Measurements from ENCODE around the gene CAPZB. TPM values are rescaled to one million over a fixed set of nuclear protein-coding genes. Genes with fewer than 3 reads are reported as not detected.

CAPZB gene
- polyA plus RNA-seq, 1 experiment = 276 TPM

DNA sequence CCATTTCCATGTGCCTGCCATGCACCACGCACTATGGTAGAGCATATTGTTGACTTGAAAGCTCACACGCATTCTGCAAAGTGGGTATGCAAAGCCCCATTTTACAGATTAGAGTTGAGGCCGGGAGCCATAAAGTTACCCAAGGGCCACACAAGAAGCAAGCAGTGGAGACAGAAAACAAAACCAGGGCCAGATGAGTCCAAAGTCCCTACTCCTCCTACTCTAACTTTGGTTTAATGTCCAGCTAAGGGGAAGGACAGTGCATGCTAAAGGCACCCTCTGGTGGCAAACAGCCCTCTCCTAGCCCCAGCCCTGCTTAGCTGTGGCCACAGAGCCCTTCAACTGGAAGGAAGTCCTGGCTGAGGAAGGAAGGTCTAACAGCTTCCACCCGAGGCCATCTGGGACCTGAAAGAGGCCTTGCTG, 98.3 kb downstream of the CAPZB start:
- ChIA-PET CTCF (interaction anchor here (0.8 to 5.0 kb wide), 2 partner anchors 12 to 263 kb away, joined by 3 to 37 read pairs; no protein-coding TSS in a partner anchor), POLR2A (no interaction called here)
- no peak overlapping the region for H3K4me3 ChIP-seq (ENCODE audit: low read depth, low read length)
- H3K36me3 ChIP-seq (ENCODE audit: control insufficient read depth, insufficient read depth, low read length) = peaks cover 2% of the 10 kb centered on the region; the same call in 1 of the 2 replicates
- TF ChIP-seq, protein P1, sequence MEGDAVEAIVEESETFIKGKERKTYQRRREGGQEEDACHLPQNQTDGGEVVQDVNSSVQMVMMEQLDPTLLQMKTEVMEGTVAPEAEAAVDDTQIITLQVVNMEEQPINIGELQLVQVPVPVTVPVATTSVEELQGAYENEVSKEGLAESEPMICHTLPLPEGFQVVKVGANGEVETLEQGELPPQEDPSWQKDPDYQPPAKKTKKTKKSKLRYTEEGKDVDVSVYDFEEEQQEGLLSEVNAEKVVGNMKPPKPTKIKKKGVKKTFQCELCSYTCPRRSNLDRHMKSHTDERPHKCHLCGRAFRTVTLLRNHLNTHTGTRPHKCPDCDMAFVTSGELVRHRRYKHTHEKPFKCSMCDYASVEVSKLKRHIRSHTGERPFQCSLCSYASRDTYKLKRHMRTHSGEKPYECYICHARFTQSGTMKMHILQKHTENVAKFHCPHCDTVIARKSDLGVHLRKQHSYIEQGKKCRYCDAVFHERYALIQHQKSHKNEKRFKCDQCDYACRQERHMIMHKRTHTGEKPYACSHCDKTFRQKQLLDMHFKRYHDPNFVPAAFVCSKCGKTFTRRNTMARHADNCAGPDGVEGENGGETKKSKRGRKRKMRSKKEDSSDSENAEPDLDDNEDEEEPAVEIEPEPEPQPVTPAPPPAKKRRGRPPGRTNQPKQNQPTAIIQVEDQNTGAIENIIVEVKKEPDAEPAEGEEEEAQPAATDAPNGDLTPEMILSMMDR (IDR thresholded peaks at IDR 0.05; ENCODE audit: insufficient read depth, low read depth, low read length) = no peak
- no peak for DNase-seq (ENCODE audit: low read depth)
- H3K27me3 ChIP-seq (ENCODE audit: control insufficient read depth, insufficient read depth, low read length) = no peaks in the 10 kb centered on the region

DNA sequence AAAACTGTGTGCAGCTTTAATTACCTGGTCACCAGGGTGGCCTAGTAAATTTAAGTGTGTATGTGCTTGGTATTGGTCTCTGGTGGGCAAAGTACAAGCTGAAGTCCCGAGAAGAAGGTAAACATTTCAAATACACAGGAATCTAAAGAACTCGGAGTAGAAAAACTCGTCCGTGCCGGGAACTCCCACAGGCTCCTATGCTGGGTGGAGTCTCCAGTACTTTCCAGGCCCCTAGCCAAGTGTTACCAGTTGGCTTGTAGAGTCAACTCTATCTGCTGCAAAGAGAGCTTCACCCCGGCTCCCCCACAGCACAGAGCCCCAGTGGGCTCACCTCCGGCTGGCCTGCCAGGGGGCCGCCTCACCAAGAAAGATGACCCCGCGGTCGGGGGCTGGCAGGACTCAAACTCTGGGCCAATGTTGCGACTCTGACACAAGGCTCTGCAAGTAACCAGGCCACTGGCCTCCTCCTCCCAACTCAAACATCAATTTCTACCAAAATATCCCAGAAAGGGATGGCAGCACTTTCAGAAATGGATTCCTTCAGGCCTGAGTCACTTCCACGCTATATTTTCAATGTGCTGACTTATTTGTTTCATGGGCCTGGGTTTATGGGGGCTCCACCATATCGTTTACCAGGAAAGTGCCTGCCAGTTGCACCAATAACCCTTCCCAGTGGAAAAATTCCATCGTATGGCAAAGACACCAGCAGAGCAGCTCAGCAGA, 99.3 kb downstream of the CAPZB start:
- CTCF ChIA-PET = interaction anchor here (1.2 to 5.0 kb wide), 5 partner anchors 11 to 265 kb away, joined by 3 to 37 read pairs (median 4); no protein-coding TSS in a partner anchor
- Histone ChIP-seq H3K27me3 (ENCODE audit: control insufficient read depth, insufficient read depth, low read length) (no peaks in the 10 kb centered on the region), H3K4me3 (ENCODE audit: low read depth, low read length) (no peak overlapping the region), H3K36me3 (ENCODE audit: control insufficient read depth, insufficient read depth, low read length) (peaks cover 2% of the 10 kb centered on the region; the same call in 1 of the 2 replicates)
- TF ChIP-seq, protein P1 (IDR thresholded peaks at IDR 0.05; ENCODE audit: insufficient read depth, low read depth, low read length) = no peak
- no peak for DNase-seq (ENCODE audit: low read depth)
- POLR2A ChIA-PET = no interaction called here

DNA sequence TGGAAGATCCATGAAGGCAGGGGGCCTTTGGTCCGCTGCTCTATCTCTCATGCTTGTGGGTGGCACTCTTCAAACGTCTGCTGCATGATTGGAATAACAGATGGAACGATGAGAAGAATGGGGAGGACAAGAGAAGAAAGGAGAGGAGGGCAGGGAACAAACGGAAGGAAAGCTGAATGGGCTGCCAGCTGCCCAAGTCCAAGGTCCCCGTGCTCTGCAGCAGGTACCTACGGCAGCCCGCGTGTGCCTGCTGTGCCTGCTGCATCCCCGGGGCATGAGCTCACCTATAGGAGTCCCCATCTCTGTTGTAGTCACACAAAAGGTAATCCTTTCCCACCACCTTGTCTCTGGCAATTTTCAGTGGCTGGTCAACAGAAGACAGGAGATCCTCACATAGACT, 100.1 kb downstream of the CAPZB start:
- TF ChIP-seq, protein P1 (IDR thresholded peaks at IDR 0.05; ENCODE audit: insufficient read depth, low read depth, low read length) = no peak
- H3K4me3 ChIP-seq (ENCODE audit: low read depth, low read length) = no peak overlapping the region
- H3K36me3 ChIP-seq (ENCODE audit: control insufficient read depth, insufficient read depth, low read length) = peaks cover 4% of the 10 kb centered on the region
- no peaks in the 10 kb centered on the region for H3K27me3 ChIP-seq (ENCODE audit: control insufficient read depth, insufficient read depth, low read length)
- CTCF ChIA-PET = interaction anchor here (1.2 to 5.0 kb wide), 5 partner anchors 10 to 266 kb away, joined by 3 to 37 read pairs (median 4); no protein-coding TSS in a partner anchor
- no peak for DNase-seq (ENCODE audit: low read depth)
- POLR2A ChIA-PET = no interaction called here

DNA sequence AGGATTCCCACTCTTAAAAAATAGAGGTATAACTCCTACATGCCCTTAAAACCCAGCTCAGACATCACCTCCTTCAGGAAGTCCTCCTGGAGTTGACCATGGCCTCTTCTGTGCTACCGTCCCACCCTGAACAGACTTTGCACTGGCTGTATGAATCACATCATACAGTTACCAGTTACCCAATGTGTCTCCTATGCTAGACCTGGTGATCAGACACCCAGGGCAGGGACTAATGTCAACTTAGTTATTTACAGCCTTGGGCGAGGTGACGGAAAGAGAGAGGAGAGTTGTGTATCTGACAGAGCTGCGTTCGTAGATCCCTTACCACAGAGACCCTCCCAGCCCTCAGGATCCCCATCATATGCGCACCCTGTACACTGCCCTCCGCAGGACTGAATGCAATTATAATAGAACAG, 100.6 kb downstream of the CAPZB start:
- POLR2A ChIA-PET = no interaction called here
- TF ChIP-seq, protein P1 (IDR thresholded peaks at IDR 0.05; ENCODE audit: insufficient read depth, low read depth, low read length) = no peak
- CTCF ChIA-PET = interaction anchor here (0.7 to 5.0 kb wide), 5 partner anchors 10 to 269 kb away, joined by 3 to 37 read pairs (median 4); no protein-coding TSS in a partner anchor

GRCh38 chr1:19384113-19384512, 101.2 kb downstream of the CAPZB start:
- TF ChIP-seq, protein P1 (IDR thresholded peaks at IDR 0.05; ENCODE audit: insufficient read depth, low read depth, low read length) = no peak
- CTCF ChIA-PET = interaction anchor here (0.7 to 5.0 kb wide), 3 partner anchors 9 to 270 kb away, joined by 3 to 37 read pairs (median 4); no protein-coding TSS in a partner anchor
- H3K36me3 ChIP-seq (ENCODE audit: control insufficient read depth, insufficient read depth, low read length) = peaks cover 8% of the 10 kb centered on the region
- no peaks in the 10 kb centered on the region for H3K27me3 ChIP-seq (ENCODE audit: control insufficient read depth, insufficient read depth, low read length)
- no peak for DNase-seq (ENCODE audit: low read depth)
- H3K4me3 ChIP-seq (ENCODE audit: low read depth, low read length) = no peak overlapping the region
- POLR2A ChIA-PET = no interaction called here

More for the DNA sequence above, 100.6 kb downstream of the CAPZB start:
- Histone ChIP-seq H3K4me3 (ENCODE audit: low read depth, low read length) (no peak overlapping the region), H3K36me3 (ENCODE audit: control insufficient read depth, insufficient read depth, low read length) (peaks cover 7% of the 10 kb centered on the region), H3K27me3 (ENCODE audit: control insufficient read depth, insufficient read depth, low read length) (no peaks in the 10 kb centered on the region)
- DNase-seq (ENCODE audit: low read depth) = no peak
